ENCODE results near the gene CALML5. TPM values are rescaled to one million over a fixed set of nuclear protein-coding genes. Genes with fewer than 3 reads are reported as not detected.

CALML5 gene
- total RNA-seq, 2 experiments from 2014 or later = not detected

- TF ChIP-seq CTCF (IDR thresholded peaks at IDR 0.05) = no peak
- Mint-ChIP-seq H3K4me3 (no peak overlapping the region), H3K9me3 (no peaks in the 10 kb centered on the region), H3K27ac (no peak overlapping the region), H3K27me3 (peaks cover 3% of the 10 kb centered on the region), H3K36me3 (ENCODE audit: low read depth) (no peaks in the 10 kb centered on the region), H3K4me1 (ENCODE audit: low read depth) (no peaks in the 10 kb centered on the region)
- ATAC-seq = no peak
- intact Hi-C loops (cut with micrococcal nuclease) = no loop called here
- ChIA-PET CTCF (no interaction called here), POLR2A (no interaction called here)
- DNase-seq = no peak
Observed at GRCh38 chr10:5522913-5523560, 23.7 kb upstream of the CALML5 start.

GRCh38 chr10:5519054-5519453 is 19.7 kb upstream of the CALML5 start:
- CTCF ChIA-PET = interaction anchor here (1.3 kb wide), 1 partner anchor 104 kb away, joined by 3 read pairs; no protein-coding TSS in a partner anchor
- no peak for TF ChIP-seq CTCF (IDR thresholded peaks at IDR 0.05)
- peaks cover 3% of the 10 kb centered on the region for H3K27me3 Mint-ChIP-seq
- intact Hi-C loops (cut with micrococcal nuclease) = no loop called here
- POLR2A ChIA-PET = interaction anchor here (1.1 kb wide), 1 partner anchor 10 kb away, joined by 4 read pairs; no protein-coding TSS in a partner anchor
- H3K9me3 Mint-ChIP-seq = no peaks in the 10 kb centered on the region
- H3K27ac Mint-ChIP-seq = no peak overlapping the region
- ATAC-seq (no peak), DNase-seq (no peak)
- H3K4me1 Mint-ChIP-seq (ENCODE audit: low read depth) = no peaks in the 10 kb centered on the region
- no peaks in the 10 kb centered on the region for H3K36me3 Mint-ChIP-seq (ENCODE audit: low read depth)
- no peak overlapping the region for H3K4me3 Mint-ChIP-seq

GRCh38 chr10:5518143-5518542 is 18.8 kb upstream of the CALML5 start:
- H3K27ac Mint-ChIP-seq = no peak overlapping the region
- intact Hi-C loops (cut with micrococcal nuclease) = no loop called here
- POLR2A ChIA-PET = interaction anchor here (1.1 kb wide), 1 partner anchor 11 kb away, joined by 4 read pairs; no protein-coding TSS in a partner anchor
- H3K9me3 Mint-ChIP-seq = no peaks in the 10 kb centered on the region
- ATAC-seq = no peak
- no peak for TF ChIP-seq CTCF (IDR thresholded peaks at IDR 0.05)
- no peaks in the 10 kb centered on the region for H3K36me3 Mint-ChIP-seq (ENCODE audit: low read depth)
- CTCF ChIA-PET = no interaction called here
- no peak overlapping the region for H3K4me3 Mint-ChIP-seq
- H3K27me3 Mint-ChIP-seq = peaks cover 2% of the 10 kb centered on the region
- H3K4me1 Mint-ChIP-seq (ENCODE audit: low read depth) = peaks cover 5% of the 10 kb centered on the region
- DNase-seq = no peak

GRCh38 chr10:5517546-5517945 is 18.2 kb upstream of the CALML5 start:
- ChIA-PET CTCF (no interaction called here), POLR2A (no interaction called here)
- no peak for TF ChIP-seq CTCF (IDR thresholded peaks at IDR 0.05)
- no peak for ATAC-seq
- Mint-ChIP-seq H3K36me3 (ENCODE audit: low read depth) (no peaks in the 10 kb centered on the region), H3K27me3 (peaks cover 2% of the 10 kb centered on the region), H3K27ac (no peak overlapping the region), H3K4me3 (no peak overlapping the region), H3K4me1 (ENCODE audit: low read depth) (peaks cover 11% of the 10 kb centered on the region), H3K9me3 (no peaks in the 10 kb centered on the region)
- DNase-seq = no peak
- intact Hi-C loops (cut with micrococcal nuclease) = no loop called here

GRCh38 chr10:5515948-5516761 is 16.8 kb upstream of the CALML5 start:
- Mint-ChIP-seq H3K9me3 (no peaks in the 10 kb centered on the region), H3K27ac (no peak overlapping the region), H3K27me3 (peaks cover 2% of the 10 kb centered on the region), H3K36me3 (ENCODE audit: low read depth) (no peaks in the 10 kb centered on the region), H3K4me3 (no peak overlapping the region), H3K4me1 (ENCODE audit: low read depth) (peaks cover 12% of the 10 kb centered on the region)
- DNase-seq (no peak), ATAC-seq (no peak)
- ChIA-PET POLR2A (no interaction called here), CTCF (no interaction called here)
- no peak for TF ChIP-seq CTCF (IDR thresholded peaks at IDR 0.05)
- intact Hi-C loops (cut with micrococcal nuclease) = no loop called here

All from activated CD8-positive, alpha-beta T cell treated with anti-CD3 and anti-CD28 coated beads for 36 hours (primary cell).